ENCODE results near the gene TTI1. TPM values are rescaled to one million over a fixed set of nuclear protein-coding genes. Genes with fewer than 3 reads are reported as not detected.

The TTI1 gene
- total RNA-seq, 1 experiment from 2014 or later: 26.9 TPM

- ChIA-PET POLR2A (no interaction called here), RAD21 (ENCODE audit: low non-redundant PET in 1 of 2, low total read pairs in 2 of 2, uncharacterized antibody in 2 of 2, unreplicated experiment in 2 of 2) (no interaction called here), CTCF (no interaction called here)
- Histone ChIP-seq H3K27ac (ENCODE audit: low read depth, low read length) (no peak overlapping the region), H3K79me2 (ENCODE audit: insufficient read depth, low read length) (peaks cover 44% of the 10 kb centered on the region), H2AFZ (ENCODE audit: low read depth, low read length, poor library complexity, severe bottlenecking) (no peak overlapping the region), H3K4me2 (ENCODE audit: low read length) (no peak overlapping the region), H4K20me1 (ENCODE audit: insufficient read depth) (peaks cover 5% of the 10 kb centered on the region; the same call in 1 of the 2 replicates), H3K36me3 (ENCODE audit: control insufficient read depth in 1 of 2, insufficient read depth in 2 of 2, low read length in 2 of 2) (peaks cover 28 to 42% of the 10 kb centered on the region in 2 experiments), H3K9ac (ENCODE audit: low read length) (no peak overlapping the region), H3K27me3 (ENCODE audit: insufficient read depth, low read length) (no peaks in the 10 kb centered on the region), H3K4me3 (replicated peaks in 1 of 2; ENCODE audit: low read depth in 1 of 2, low read length in 2 of 2) (no peak overlapping the region), H3K4me1 (ENCODE audit: control insufficient read depth in 1 of 2, insufficient read depth in 2 of 2, low read length in 2 of 2) (no peaks in the 10 kb centered on the region), H3K9me2 (ENCODE audit: insufficient read depth) (no peaks in the 10 kb centered on the region), H3K9me3 (ENCODE audit: control insufficient read depth in 1 of 2, insufficient read depth in 1 of 2, low read depth in 1 of 2, low read length in 2 of 2) (no peaks in the 10 kb centered on the region)
- ATAC-seq: no peak
- BruUV-seq (replicated peaks): no TSS peak
- no peak for DNase-seq (ENCODE audit: low read depth, low spot score)
- intact Hi-C loops (cut with micrococcal nuclease): no loop called here
- TF ChIP-seq ZBTB33 (IDR thresholded peaks at IDR 0.05; ENCODE audit: extremely low read depth, insufficient replicate concordance, low read length) (no peak), POLR2AphosphoS5 (IDR thresholded peaks at IDR 0.05; ENCODE audit: low read depth, low read length) (no peak), ELF1 (IDR thresholded peaks at IDR 0.05; ENCODE audit: borderline replicate concordance, low read depth) (no peak), FOSL1 (IDR thresholded peaks at IDR 0.05; ENCODE audit: low read depth) (no peak), EGR1 (IDR thresholded peaks at IDR 0.05; ENCODE audit: low read depth) (no peak), POLR2A (IDR thresholded peaks at IDR 0.05; ENCODE audit: borderline replicate concordance, extremely low read depth, insufficient read depth, insufficient read length) (no peak), YY1 (IDR thresholded peaks at IDR 0.05; ENCODE audit: extremely low read depth, insufficient replicate concordance, low read depth, low read length) (no peak), EZH2 (IDR thresholded peaks at IDR 0.05) (no peak), RAD21 (IDR thresholded peaks at IDR 0.05; ENCODE audit: low read depth) (no peak)
Observed at GRCh38 chr20:38004416-38004815, 28.8 kb downstream of the TTI1 start.
